HG02981 (cell line): Measurements from ENCODE around the gene DPP6.
"Not testable (repeated sequence)": the region's sequence is repeated elsewhere in the genome, so short reads cannot be mapped to it uniquely, and the experiment has no call there.

Source experiments
- ATAC-seq: cut with Tn5 transposase; IDR thresholded peaks from one replicate; pipeline ENCODE4 v1.9.1; 2021; ENCODE audit warnings: mild to moderate bottlenecking, moderate library complexity; ENCODE audit not compliant: unreplicated experiment

DPP6 gene

DNA sequence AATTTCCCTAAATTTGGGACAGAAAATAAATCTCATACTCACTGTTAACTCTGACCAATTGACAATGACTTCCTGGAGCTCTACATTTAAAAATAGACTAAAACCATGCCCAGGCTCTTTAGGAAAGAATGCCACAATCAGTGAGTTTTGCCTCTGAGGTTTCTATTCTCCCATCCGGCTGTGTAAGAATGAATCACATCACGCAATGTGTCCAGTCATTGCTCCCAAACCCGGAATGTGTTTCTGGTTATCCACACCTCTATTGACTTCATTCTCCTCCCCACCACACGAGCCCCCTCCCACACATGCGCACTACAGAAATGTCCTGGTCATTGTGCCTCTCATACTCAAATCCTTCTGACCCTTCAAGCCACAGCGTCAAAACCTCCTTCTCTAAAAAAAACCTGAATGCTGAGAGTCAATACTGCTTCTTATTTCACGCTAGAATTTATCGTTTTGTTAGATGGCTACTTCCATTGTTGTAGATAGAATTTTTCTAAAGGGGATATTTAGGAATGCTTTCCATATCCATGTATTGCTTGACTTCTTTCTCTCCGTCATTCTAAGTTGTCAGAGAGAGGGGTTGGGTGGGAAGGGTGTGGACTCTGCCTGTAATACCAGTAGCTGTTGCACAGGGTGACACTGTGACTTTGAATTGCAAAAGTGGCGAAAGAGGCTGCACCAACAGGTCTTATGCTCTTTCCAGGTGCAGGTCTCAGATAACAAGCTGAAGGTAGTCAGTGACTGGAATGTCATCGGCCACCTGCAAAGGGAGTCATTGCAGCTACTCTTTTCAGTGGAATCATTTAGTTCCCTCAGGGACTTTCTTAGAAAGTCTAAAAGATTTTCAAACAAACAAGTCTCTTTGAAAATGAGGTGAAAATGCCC, 594.2 kb downstream of the DPP6 start:
- no peak for ATAC-seq

DNA sequence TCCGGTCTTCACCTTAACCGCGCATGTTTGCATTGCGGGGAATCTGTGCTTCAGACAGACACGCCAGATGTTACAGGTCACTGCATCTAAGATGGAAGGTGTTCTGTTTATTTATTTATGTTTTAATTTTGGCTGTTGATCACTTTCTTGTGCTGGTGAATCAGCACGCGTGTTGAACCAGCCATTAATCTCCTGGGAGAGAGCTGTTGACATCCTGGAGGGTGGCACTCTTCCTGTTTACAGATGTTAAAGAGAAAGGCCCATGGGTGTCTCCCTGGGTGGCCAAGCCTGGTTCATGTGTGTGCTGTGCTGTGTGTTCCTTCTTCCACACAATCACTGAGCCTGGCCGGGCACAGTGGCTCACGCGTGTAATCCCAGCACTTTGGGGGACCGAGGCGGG, 595.4 kb downstream of the DPP6 start:
- ATAC-seq, result no peak

DNA sequence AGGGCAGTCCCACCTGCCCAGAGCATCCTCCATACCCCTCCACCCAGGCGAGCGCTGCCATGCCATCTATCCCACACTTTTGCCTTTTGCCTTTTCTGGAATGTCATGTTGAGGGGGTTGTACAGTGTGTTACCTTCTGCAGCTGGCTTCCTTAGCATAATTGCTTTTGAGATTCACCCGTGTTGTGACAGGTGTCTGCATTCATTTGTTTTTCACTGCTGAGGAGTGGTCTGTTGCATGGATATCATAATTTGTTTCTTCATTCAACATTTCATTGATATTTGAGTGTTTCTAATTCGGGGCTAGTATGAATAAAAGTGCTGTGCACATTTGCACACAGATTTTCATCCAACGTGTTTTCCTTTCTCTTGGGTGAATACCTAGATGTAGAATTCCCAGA, 596.8 kb downstream of the DPP6 start:
- no peak for ATAC-seq

DNA sequence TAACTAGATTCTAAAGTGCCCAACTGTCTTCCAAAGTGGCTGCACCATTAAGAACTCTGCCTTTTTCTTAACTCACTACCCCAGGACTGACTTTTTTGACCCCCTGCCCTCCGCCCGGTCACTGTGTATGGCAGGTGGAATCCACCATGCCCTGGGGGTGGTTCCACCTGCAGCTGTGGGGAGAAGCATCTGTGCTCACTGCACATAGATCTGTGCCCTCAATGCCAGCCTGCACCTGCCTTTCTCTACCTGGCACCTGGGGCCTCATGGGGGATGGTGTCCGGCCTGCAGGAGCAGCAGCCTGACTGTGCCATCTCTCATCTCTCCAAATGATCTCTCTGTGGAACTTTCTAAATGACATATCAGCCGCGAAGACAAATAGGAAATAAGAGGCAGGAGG, 597.2 kb downstream of the DPP6 start:
- no peak for ATAC-seq

DNA sequence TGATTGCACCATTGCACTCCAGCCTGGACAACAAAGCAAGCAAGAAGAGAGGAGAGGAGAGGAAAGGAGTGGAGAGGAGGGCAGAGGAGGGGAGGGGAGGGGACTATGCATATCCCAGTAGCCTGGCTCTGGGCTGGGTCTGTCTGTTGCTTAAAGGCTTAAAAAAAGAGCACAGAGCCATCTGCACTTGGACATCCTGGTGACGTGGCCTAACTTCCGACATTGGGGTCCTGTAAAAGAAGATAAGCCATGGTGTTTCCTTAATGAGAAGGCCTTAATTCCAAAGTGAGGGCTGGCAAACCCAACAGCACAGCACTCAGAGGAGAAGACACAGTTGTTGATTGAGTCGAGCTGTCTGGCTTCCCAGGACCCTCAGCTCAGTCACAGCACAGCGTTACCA, 598.1 kb downstream of the DPP6 start:
- no peak for ATAC-seq

DNA sequence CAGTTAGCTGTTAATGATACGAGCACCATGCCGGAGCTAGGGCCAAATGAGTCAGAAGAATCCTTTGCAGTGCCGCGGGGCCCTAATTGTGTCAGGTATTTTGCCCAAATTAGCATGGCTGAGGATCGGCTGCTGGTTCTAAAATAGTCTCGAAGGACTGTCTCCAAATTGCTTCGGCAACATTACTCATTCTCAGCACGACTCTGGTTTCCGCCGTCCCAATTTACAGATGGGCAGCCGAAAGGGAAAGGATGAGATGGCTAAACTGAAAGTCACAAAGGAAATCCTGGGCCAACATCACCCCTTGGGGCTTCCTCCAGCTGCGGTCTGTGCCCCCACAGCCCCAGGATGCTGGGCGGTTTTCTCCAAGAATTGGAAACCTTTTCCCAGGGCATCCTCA, 599.3 kb downstream of the DPP6 start:
- ATAC-seq, result no peak

DNA sequence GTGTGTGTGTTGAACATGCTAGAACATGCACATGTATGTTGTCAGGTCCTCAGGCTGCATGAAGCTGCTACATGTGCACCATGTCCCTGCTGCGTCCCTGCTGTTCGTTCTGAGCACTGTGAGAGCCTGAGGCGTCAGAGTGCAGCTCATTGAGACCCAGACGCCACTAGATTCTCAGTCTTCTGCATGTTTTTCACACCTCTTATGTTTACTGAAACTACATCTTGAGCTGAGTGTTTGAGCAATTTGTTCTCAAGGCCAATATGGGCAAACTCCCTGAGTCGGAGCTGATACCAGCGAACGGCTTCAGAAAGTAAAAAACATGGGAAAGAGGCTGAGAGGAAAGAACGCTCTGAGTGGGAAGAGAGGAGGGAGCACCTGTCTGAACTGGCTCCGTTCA, 600.4 kb downstream of the DPP6 start:
- ATAC-seq, result no peak

DNA sequence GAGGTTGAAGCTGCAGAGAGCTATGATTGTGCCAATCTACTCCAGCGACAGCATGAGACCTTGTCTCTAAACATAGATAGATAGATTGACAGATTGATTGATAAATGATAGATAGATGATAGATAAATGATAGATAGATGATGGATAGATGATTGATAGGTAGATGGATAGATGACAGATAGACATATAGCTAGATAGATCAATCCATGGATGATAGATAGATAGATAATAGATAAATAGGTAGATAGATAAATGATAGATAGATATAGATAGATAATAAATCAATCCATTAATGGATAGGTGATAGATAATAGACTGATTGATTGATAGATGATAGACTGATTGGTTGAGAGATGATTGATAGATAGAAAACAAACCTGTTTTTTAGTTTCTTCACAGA, 601.1 kb downstream of the DPP6 start:
- ATAC-seq, result no peak

DNA sequence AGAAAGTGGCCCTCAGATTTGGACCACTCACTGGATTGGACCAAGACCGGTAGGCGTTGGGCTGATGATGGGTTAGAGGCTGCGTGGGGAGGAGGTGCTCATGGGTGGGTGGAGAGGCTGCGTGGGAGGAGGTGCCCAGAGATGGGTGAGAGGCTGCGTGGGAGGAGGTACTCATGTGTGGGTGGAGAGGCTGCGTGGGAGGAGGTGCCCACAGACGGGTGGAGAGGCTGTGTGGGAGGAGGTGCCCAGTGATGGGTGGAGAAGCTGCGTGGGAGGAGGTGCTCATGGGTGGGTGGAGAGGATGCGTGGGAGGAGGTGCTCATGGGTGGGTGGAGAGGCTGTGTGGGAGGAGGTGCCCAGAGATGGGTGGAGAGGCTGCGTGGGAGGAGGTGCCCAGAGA, 604.4 kb downstream of the DPP6 start:
- ATAC-seq, result no peak

DNA sequence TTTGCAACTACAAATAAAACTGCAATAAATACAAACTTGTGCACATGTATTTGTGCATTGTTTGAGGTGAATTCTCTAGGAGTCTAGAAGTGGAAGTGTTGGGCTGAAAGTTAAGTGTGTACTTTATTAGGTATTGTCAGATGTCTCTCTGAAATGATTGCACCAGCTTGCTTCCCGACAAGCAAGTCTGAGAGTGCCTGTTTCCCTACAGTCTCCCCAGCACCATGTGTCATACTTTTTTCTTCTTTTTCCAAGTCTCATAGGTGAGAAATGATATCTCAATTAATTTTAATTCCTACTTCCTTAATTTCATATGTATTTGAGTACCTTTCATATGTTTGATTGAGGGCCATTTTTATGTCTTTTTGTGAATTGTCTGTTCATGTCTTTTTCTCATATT, 614.6 kb downstream of the DPP6 start:
- ATAC-seq, result no peak

DNA sequence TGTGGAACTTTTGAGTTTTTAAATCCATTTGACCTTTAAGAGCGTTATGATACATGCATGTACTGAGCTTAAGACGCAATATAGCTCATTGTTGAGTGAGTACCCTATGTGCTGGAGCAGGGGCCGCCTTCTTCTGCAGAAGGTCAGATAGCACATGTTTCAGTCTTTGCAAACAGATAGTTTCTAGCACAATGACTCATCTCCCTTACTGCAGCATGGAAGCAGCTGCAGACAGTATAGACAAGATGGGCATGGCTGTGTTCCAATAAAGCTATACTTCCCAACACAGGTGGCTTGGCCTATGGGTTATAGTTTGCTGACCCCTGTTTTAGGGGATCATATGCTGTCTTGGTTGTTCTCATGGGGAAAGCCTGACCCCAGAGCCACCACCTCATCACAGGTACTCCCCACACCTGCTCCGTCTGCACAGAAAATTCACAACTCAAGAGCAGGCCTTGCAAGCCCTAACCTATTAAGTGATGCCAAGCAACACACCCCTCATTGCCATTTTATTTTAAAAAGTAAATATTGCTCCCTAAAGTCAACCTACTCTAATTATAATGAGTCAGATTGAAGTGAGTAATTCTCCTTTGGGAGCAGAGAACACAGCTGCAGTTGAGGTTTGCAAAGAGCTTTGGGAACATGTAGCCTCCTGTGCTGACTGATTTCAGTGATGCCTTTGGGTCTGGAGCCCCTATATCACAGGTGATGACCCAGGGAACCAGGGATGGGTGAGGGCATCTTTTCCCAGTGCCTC, 620.6 kb downstream of the DPP6 start:
- ATAC-seq, result no peak

DNA sequence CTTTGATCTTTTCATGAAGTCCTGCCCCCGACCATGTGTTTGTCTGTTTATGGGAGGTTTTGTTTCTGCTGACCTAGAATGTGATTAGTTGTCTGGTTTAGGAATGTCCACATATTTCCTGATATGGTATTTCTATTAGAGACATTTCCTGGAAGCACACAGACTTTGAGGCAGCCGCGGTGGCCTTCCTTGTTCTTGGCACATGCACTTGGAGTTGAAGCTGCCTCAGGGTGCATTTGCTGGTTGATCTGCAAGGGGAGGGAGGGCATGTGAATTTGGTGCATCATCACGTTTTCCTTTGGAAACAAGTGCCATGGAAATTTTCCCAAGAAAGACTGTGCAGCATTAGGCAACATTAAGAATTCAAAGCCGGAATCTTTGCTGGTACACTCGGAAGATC, 622.0 kb downstream of the DPP6 start:
- no peak for ATAC-seq

DNA sequence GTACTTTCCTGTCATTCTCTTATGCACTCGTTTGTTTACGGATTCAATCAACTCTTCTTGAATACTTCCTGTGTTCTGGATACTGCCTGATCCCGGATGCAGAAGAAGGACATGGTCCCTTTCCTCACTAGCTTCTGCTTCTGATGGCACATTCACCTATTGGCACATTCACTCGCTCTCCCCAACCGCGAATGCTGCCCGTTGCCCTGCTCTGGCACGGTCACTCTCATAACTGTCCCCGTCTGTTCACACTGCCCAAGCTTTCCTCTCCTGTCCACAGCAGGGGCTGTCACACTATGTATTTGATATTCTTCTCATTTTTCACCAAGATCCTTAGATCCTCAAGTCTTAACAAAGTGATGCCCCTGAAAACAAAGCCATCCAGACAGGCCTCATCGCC, 623.4 kb downstream of the DPP6 start:
- no peak for ATAC-seq

DNA sequence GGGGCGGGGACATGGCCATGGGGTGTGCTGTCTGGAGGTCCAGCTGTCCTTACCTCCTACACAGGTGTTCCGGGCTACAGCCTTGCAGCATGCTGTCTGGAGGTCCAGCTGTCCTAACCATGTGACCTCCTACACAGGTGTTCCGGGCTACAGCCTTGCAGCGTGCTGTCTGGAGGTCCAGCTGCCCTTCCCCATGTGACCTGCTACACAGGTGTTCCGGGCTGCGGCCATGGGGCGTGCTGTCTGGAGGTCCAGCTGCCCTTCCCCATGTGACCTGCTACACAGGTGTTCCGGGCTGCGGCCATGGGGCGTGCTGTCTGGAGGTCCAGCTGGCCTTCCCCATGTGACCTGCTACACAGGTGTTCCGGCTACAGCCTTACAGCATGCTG, 623.8 kb downstream of the DPP6 start:
- ATAC-seq, result not testable (repeated sequence)

DNA sequence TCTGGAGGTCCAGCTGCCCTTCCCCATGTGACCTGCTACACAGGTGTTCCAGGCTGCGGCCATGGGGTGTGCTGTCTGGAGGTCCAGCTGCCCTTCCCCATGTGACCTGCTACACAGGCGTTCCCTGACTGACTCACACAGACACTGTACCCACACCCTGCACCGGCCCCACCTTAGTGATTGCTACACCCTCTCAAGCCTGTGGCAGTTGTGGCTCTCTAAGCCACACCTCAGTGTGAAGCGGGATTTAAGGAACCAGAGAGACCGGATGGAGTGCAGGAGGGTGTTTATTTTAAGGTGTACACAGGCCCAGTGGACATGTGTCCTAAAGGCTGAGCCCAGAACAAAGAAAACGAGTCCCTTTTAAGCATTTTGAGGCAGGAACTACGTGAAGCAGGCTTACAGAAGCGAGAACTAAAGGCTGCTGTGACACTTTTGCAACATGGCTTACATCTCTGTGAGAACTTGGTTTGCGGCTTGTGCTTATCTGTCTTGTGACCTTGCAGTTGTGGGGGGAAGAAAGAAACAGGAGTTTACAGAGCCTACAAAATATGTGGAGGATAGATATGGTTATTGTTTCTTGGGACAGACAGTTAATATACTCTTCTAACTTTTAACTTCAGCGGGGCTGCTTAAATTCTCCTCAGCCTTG, 624.4 kb downstream of the DPP6 start:
- ATAC-seq, result no peak

DNA sequence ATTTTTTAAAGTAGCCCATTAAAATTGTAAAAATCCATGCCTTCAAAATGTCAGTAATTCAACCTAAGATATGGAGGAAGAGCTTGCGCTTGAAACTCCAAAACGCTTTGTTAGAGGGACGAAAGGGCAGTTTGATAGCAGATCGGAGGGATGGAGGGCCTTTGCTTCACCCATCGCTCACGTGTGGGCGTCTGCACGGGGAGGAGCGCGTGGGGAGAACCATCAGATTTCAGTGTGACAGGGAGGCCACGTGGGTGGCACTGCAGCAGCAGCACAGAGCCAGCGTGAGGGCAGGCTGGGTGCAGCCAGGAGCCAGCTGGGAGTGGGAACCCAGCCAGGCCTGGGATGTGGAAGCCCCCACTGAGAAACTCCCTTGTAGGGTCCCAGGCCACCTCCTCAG, 625.3 kb downstream of the DPP6 start:
- ATAC-seq, result no peak

DNA sequence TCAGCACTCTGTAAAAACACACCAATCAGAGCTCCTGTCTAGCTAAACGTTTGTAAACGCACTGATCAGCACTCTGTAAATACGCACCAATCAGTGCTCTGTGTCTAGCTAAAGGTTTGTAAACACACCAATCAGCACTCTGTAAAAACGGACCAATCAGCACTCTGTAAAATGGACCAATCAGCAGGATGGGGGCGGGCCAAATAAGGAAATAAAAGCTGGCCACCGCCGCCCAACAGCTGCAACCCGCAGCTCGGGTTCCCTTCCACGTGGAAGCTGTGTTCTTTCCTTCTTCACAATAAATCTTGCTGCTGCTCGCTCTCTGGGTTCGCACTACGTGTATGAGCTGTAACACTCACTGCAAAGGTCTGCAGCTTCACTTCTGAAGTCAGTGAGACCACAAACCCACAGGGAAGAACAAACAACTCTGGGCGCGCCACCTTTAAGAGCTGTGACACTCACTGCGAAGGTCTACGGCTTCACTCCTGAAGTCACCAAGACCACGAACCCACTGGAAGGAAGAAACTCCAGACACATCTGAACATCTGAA, 625.9 kb downstream of the DPP6 start:
- not testable (repeated sequence) for ATAC-seq

DNA sequence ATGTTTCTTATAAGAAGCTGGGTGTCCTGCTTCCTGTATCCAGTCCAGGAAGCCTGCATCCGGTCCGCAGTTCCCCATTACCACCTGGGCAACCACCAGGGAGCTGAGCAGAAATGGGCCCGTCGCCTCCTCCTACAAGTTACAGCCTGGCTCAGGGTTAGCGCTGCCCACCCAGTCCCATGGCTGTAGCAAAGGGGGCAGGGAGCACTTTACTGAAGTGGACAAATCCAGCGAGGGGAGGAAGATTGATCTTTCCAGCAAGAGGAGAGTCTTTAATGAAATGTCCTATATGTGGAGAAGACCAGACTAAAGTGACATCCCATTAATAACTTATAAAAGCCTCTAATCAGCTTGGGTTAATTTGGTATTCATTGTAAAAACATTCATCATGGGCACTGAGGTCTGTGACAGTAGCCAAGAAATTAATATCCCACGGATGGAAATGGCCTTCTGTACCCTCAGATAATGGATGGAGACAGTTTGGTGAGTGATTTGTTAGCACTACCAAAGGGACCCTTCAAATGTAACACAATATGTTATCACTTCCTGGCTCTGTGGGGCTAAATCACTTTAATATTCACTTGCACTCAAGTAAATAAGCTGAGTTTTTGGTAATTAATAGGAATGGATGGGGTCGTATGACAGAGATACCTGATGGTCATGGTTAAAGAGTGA, 627.3 kb downstream of the DPP6 start:
- no peak for ATAC-seq

DNA sequence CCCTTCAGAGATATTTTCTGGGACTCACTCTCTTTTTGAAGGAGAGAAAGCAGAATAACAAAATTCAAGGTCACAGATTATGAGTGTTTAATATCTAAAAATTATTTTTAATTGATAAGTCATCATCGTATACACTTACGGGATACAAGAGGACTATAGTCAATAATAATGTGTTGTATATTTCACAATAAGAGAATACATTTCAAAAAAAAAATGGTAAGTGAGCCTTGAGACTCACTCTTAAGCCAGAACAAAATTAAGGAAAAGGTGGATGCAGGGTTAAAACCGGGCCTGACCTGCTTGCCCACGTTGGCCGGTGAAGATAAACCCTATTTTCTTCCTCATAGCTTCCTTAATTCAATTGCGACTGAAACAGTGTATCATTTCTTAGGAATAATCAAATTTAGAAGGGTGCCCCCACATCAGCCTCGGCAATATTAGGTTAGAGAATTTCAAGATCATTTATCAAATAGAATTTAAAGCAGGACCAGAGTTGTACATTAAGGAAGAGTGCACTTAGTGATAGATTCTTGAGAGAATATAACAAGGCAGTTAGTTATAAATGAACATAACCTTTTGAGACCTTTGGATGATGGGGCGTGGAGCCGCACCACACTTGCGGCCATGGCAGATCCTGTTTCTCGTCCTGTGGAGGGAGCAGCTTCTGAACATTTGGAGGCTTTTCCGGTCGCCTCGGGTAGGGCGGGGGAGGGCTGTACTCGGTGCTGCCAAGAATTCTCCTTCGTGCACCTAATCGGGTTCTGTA, 628.9 kb downstream of the DPP6 start:
- no peak for ATAC-seq

DNA sequence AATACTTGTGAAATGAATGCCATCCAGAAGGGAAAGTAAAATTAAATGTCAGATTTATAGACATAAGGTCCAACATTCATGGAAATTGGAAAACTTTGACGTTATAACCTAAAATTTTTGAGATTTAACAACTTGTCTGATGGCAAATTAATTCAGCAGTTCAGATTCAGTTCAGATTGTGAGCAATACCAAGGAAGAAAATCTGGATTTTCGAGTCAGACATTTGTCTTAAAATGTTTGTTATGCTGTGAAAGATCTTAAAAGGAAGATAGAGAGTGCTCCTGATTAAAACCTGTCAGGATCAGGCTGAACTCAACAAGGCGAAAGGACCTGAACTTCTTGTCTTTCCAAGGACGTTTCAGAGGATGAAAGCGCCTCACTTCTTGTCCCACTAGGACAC, 629.8 kb downstream of the DPP6 start:
- no peak for ATAC-seq
